MV-4-11 (cell line): ENCODE results near the gene CRYGA.
"Not testable (repeated sequence)": the region's sequence is repeated elsewhere in the genome, so short reads cannot be mapped to it uniquely, and the experiment has no call there.

ENCODE experiments used
- DNase-seq: peaks from one replicate; lab custom pipeline; 2025; lab: John Stamatoyannopoulos, UW

The CRYGA gene

GRCh38 chr2:208125251-208125650, 38.1 kb downstream of the CRYGA start:
- no peak for DNase-seq

- not testable (repeated sequence) for DNase-seq
These were observed 39.2 kb downstream of the CRYGA start, which contains the start of gene CRYGD for GRCh38 chr2:208124013-208124715. Gene CRYGD, minus strand, starts transcription at chr2:208124524. Its CDS starts 51 bp downstream, at chr2:208124473.

GRCh38 chr2:208122248-208122647, 41.1 kb downstream of the CRYGA start:
- no peak for DNase-seq

- DNase-seq, result no peak
These were observed 44.5 kb downstream of the CRYGA start for GRCh38 chr2:208118918-208119317.

- DNase-seq, result not testable (repeated sequence)
These were observed 46.0 kb downstream of the CRYGA start for GRCh38 chr2:208117390-208117789.

GRCh38 chr2:208112969-208113368, 50.4 kb downstream of the CRYGA start:
- no peak for DNase-seq

- not testable (repeated sequence) for DNase-seq
These were observed 51.1 kb downstream of the CRYGA start for GRCh38 chr2:208112273-208112745.
